Activated CD4-positive, alpha-beta T cell treated with anti-CD3 and anti-CD28 coated beads, Interleukin-2, amount 10 ng/mL, durations not matched to agents 24 days and 14 days (primary cell): ENCODE measurements around the gene CD14. TPM values are rescaled to one million over a fixed set of nuclear protein-coding genes. Genes with fewer than 3 reads are reported as not detected.
"Not testable (repeated sequence)": the region's sequence is repeated elsewhere in the genome, so short reads cannot be mapped to it uniquely, and the experiment has no call there.

Experiments
- DNase-seq: peaks from one replicate; pipeline ENCODE4 v3.0.0; 2022
- H3K27ac Mint-ChIP-seq: one replicate; pipeline ENCODE4 v1.8.0; 2022; ENCODE audit warnings: mild to moderate bottlenecking, mixed read lengths
- H3K27me3 Mint-ChIP-seq: one replicate; pipeline ENCODE4 v1.8.0; 2022; ENCODE audit warnings: mixed read lengths
- H3K36me3 Mint-ChIP-seq: one replicate; pipeline ENCODE4 v1.8.0; 2022; ENCODE audit warnings: low read depth, mild to moderate bottlenecking, mixed read lengths
- H3K4me1 Mint-ChIP-seq: one replicate; pipeline ENCODE4 v1.8.0; 2021; ENCODE audit warnings: mixed read lengths
- H3K4me3 Mint-ChIP-seq: one replicate; pipeline ENCODE4 v1.8.0; 2022; ENCODE audit warnings: mild to moderate bottlenecking, moderate library complexity, mixed read lengths
- H3K9me3 Mint-ChIP-seq: one replicate; pipeline ENCODE4 v1.8.0; 2021; ENCODE audit warnings: mixed read lengths
- intact Hi-C: fragments of 100-400 bp; cut with micrococcal nuclease; formaldehyde crosslinking; loops from one replicate; pipeline ENCODE4 v1.15.1; 2023
- total RNA-seq: library from RNA; stranded (reverse); gene quantifications from 2 replicates; pipeline ENCODE4 v1.2.3, GENCODE V29; 2022

CD14 gene
- total RNA-seq, 1 donor from 2014 or later, result 0.35 TPM

- Mint-ChIP-seq H3K36me3 (no peaks in the 10 kb centered on the region), H3K4me3 (no peak overlapping the region), H3K9me3 (no peaks in the 10 kb centered on the region), H3K27ac (no peak overlapping the region), H3K4me1 (peaks cover 23% of the 10 kb centered on the region), H3K27me3 (peaks cover 24% of the 10 kb centered on the region)
- intact Hi-C loops, result no loop called here
- DNase-seq, result no peak
Measured at GRCh38 chr5:140630292-140631035, 2.5 kb downstream of the CD14 start.

DNA sequence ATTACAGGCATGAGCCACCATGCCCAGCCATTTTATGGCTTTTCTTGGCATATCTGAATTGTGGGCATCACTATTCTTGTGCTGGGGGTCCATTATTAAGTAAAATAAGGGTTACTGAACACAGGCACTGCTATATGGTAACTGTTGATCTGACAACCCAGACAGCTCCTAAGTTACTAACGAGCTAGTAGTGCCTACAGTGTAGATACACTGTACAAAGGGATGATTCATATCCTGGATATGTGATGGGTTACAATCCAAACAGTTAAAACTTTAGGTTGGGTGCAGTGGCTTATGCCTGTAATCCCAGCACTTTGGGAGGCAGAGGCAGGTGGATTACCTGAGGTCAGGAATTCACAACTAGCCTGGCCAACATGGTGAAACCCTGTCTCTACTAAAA, 4.3 kb downstream of the CD14 start:
- no peaks in the 10 kb centered on the region for H3K9me3 Mint-ChIP-seq
- intact Hi-C loops, result no loop called here
- H3K4me3 Mint-ChIP-seq, result no peak overlapping the region
- no peak for DNase-seq
- H3K36me3 Mint-ChIP-seq, result no peaks in the 10 kb centered on the region
- H3K4me1 Mint-ChIP-seq, result peaks cover 14% of the 10 kb centered on the region
- H3K27me3 Mint-ChIP-seq, result peaks cover 26% of the 10 kb centered on the region
- H3K27ac Mint-ChIP-seq, result no peak overlapping the region

GRCh38 chr5:140627972-140628371, 5.0 kb downstream of the CD14 start:
- Mint-ChIP-seq H3K27ac (no peak overlapping the region), H3K27me3 (peaks cover 22% of the 10 kb centered on the region), H3K9me3 (no peaks in the 10 kb centered on the region), H3K4me1 (peaks cover 10% of the 10 kb centered on the region), H3K36me3 (no peaks in the 10 kb centered on the region), H3K4me3 (no peak overlapping the region)
- DNase-seq, result no peak
- intact Hi-C loops, result no loop called here

DNA sequence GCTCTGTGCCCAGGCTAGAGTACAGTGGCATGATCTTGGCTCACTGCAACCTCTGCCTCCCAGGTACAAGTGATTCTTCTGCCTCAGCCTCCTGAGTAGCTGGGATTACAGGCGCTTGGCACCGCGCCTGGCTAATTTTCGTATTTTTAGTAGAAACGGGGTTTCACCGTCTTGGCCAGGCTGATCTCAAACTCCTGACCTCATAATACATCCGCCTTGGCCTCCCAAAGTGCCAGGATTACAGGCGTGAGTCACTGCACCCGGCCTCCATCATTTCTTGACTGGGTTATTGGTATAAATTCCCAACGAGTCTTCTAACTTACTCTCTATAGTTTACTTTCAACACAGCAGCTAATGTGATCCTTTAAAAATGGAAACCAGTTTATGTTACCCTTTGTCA, 8.1 kb downstream of the CD14 start:
- peaks cover 21% of the 10 kb centered on the region for H3K27me3 Mint-ChIP-seq
- H3K36me3 Mint-ChIP-seq, H3K27ac Mint-ChIP-seq, DNase-seq, H3K4me1 Mint-ChIP-seq, intact Hi-C loops, H3K4me3 Mint-ChIP-seq, H3K9me3 Mint-ChIP-seq: not testable (repeated sequence)

GRCh38 chr5:140623061-140623460, 9.9 kb downstream of the CD14 start:
- H3K9me3 Mint-ChIP-seq, intact Hi-C loops, H3K36me3 Mint-ChIP-seq, DNase-seq, H3K4me3 Mint-ChIP-seq, H3K27ac Mint-ChIP-seq, H3K4me1 Mint-ChIP-seq: not testable (repeated sequence)
- H3K27me3 Mint-ChIP-seq, result peaks cover 33% of the 10 kb centered on the region

DNA sequence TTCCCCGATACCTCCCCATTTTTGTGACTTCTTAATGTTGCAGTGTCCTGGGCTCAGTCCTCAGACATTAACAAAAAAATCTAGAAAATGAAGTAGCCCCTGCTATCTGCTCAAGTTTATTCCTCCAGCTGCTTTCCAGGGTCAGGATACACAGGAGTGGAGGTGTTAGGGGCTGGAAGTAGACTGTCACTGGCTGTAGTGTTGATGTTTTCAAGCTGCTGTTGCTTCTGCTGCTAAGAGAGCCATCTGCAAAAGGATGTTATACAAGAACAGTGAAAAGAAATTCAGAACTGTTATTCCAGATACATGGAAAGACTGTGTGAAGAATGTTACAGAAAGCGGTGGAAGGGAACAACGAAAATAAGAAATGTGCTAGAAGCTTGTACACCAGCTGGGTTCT, 10.7 kb downstream of the CD14 start:
- Mint-ChIP-seq H3K4me1 (no peaks in the 10 kb centered on the region), H3K27me3 (peaks cover 37% of the 10 kb centered on the region), H3K27ac (no peak overlapping the region), H3K9me3 (no peaks in the 10 kb centered on the region), H3K4me3 (no peak overlapping the region), H3K36me3 (no peaks in the 10 kb centered on the region)
- intact Hi-C loops, result no loop called here
- DNase-seq, result no peak

- Mint-ChIP-seq H3K36me3 (no peaks in the 10 kb centered on the region), H3K27ac (no peak overlapping the region), H3K4me1 (peaks cover 7% of the 10 kb centered on the region), H3K9me3 (no peaks in the 10 kb centered on the region), H3K27me3 (peaks cover 3% of the 10 kb centered on the region), H3K4me3 (no peak overlapping the region)
- intact Hi-C loops, result no loop called here
- no peak for DNase-seq
Measured at GRCh38 chr5:140611020-140611521, 21.9 kb downstream of the CD14 start.

DNA sequence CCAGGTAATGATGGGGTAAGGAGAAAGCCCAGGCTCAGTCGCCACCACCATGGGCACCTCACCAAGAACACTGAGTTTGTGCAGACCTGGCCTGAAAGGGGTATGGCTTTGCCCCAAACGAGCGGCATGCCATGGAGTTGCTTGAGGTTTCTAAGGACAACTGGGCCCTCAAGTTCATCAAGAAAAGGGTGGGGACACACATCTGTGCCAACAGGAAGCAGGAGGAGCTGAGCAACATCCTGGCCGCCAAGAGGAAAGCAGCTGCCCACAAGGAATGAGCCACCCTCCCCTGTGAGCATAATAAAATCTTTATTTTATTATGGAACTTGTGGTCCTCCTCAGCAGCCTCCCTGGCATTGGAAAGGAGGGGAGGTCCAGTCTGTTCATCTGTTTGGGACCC, 23.8 kb downstream of the CD14 start:
- H3K27ac Mint-ChIP-seq, result no peak overlapping the region
- no peak for DNase-seq
- H3K36me3 Mint-ChIP-seq, result no peaks in the 10 kb centered on the region
- H3K27me3 Mint-ChIP-seq, result peaks cover 5% of the 10 kb centered on the region
- H3K4me1 Mint-ChIP-seq, result peaks cover 7% of the 10 kb centered on the region
- intact Hi-C loops, result no loop called here
- H3K4me3 Mint-ChIP-seq, result no peak overlapping the region
- no peaks in the 10 kb centered on the region for H3K9me3 Mint-ChIP-seq

GRCh38 chr5:140608722-140609121, 24.3 kb downstream of the CD14 start:
- Mint-ChIP-seq H3K9me3 (no peaks in the 10 kb centered on the region), H3K4me1 (peaks cover 7% of the 10 kb centered on the region), H3K27me3 (peaks cover 5% of the 10 kb centered on the region), H3K27ac (no peak overlapping the region), H3K36me3 (no peaks in the 10 kb centered on the region), H3K4me3 (no peak overlapping the region)
- intact Hi-C loops, result no loop called here
- no peak for DNase-seq

DNA sequence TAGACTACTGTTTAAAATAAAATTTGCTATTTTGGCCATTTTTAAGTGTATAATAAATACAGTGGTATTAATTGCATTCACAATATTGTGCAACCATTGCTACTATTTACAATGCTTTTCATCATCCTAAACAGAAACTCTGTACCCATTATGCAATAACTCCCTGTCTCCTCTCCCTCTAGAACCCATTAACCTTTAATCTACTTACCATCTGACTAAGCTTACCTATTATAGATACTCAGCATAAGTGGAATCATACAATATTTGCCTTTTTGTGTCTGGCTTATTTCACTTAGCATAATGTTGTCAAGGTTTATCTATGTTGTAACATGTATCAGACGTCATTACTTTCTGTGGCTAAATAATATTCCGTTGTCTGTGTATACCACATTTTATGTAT, 25.9 kb downstream of the CD14 start:
- Mint-ChIP-seq H3K27me3 (peaks cover 5% of the 10 kb centered on the region), H3K27ac (no peak overlapping the region), H3K4me3 (no peak overlapping the region), H3K9me3 (no peaks in the 10 kb centered on the region), H3K36me3 (no peaks in the 10 kb centered on the region), H3K4me1 (peaks cover 7% of the 10 kb centered on the region)
- intact Hi-C loops, result no loop called here
- DNase-seq, result no peak

- intact Hi-C loops, result no loop called here
- Mint-ChIP-seq H3K36me3 (no peaks in the 10 kb centered on the region), H3K27me3 (peaks cover 7% of the 10 kb centered on the region), H3K4me3 (no peak overlapping the region), H3K9me3 (no peaks in the 10 kb centered on the region), H3K27ac (no peak overlapping the region), H3K4me1 (no peaks in the 10 kb centered on the region)
- no peak for DNase-seq
Measured at GRCh38 chr5:140605879-140606278, 27.1 kb downstream of the CD14 start.

DNA sequence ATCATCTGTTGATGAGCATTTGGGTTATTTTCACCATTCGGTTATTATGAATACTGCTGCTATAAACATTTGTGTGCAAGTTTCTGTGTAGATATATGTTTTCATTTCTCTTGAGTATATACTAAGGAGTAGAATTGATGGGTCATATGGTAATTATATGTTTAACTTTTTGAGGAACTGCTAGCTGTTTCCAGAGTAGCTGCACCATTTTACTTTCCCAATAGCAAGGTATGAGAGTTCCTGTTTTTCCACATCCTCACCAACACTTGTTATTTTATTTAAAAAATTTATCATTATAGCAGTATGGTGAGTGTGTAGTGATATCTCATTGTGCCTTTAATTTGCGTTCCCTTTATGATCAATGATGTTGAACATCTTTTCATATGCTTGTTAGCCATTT, 29.2 kb downstream of the CD14 start:
- DNase-seq, result no peak
- Mint-ChIP-seq H3K4me1 (no peaks in the 10 kb centered on the region), H3K4me3 (no peak overlapping the region), H3K9me3 (no peaks in the 10 kb centered on the region), H3K27ac (no peak overlapping the region), H3K27me3 (peaks cover 11% of the 10 kb centered on the region), H3K36me3 (no peaks in the 10 kb centered on the region)
- intact Hi-C loops, result no loop called here

GRCh38 chr5:140603446-140603698, 29.6 kb downstream of the CD14 start:
- H3K36me3 Mint-ChIP-seq, H3K9me3 Mint-ChIP-seq, H3K4me3 Mint-ChIP-seq, H3K27ac Mint-ChIP-seq, intact Hi-C loops, DNase-seq, H3K4me1 Mint-ChIP-seq: not testable (repeated sequence)
- H3K27me3 Mint-ChIP-seq, result peaks cover 11% of the 10 kb centered on the region

GRCh38 chr5:140602147-140602546, 30.8 kb downstream of the CD14 start:
- Mint-ChIP-seq H3K27me3 (peaks cover 14% of the 10 kb centered on the region), H3K36me3 (no peaks in the 10 kb centered on the region), H3K4me1 (no peaks in the 10 kb centered on the region), H3K9me3 (no peaks in the 10 kb centered on the region), H3K27ac (no peak overlapping the region), H3K4me3 (no peak overlapping the region)
- intact Hi-C loops, result no loop called here
- DNase-seq, result no peak

- Mint-ChIP-seq H3K27me3 (peaks cover 16% of the 10 kb centered on the region), H3K4me1 (no peaks in the 10 kb centered on the region)
Measured at GRCh38 chr5:140600096-140600495, 32.9 kb downstream of the CD14 start.

More at GRCh38 chr5:140600096-140600495, 32.9 kb downstream of the CD14 start:
- H3K27ac Mint-ChIP-seq, result no peak overlapping the region
- no peaks in the 10 kb centered on the region for H3K36me3 Mint-ChIP-seq
- DNase-seq, result no peak
- intact Hi-C loops, result no loop called here
- H3K9me3 Mint-ChIP-seq, result no peaks in the 10 kb centered on the region
- H3K4me3 Mint-ChIP-seq, result no peak overlapping the region
